GM12878 (cell line): ENCODE data around the gene MYOM3. TPM values are rescaled to one million over a fixed set of nuclear protein-coding genes. Genes with fewer than 3 reads are reported as not detected.

ENCODE experiments used
- ATAC-seq: fragments of 200-7000 bp; cut with Tn5 transposase; 3 replicates; pipeline ENCODE4 v1.9.1; 2020; ENCODE audit warnings: mild to moderate bottlenecking, moderate library complexity
- Bru-seq: library from RNA; stranded (reverse); fragments of 400-500 nt; gene quantifications from one replicate; lab custom pipeline; 2021; lab: Mats Ljungman, UMichigan
- BruChase-seq, 2 experiments: library from RNA; stranded (reverse); fragments of 400-500 nt; gene quantifications; one replicate each; lab custom pipeline; 2021; lab: Mats Ljungman, UMichigan
- BruUV-seq: library from RNA; stranded (reverse); fragments of 400-500 nt; replicated peaks from 2 replicates; lab custom pipeline; 2021; lab: Mats Ljungman, UMichigan
- CTCF ChIA-PET: fragments of 300-600 bp; sonication (Branson Sonifier 250); formaldehyde crosslinking; extraction: SDS; loops from one replicate; lab custom pipeline; 2021; ENCODE audit warnings: inconsistent platforms; lab: Yijun Ruan, JAX
- POLR2A ChIA-PET: fragments of 350-600 bp; formaldehyde crosslinking; extraction: SDS; loops from one replicate; lab custom pipeline; 2021; ENCODE audit warnings: inconsistent platforms; lab: Charles Lee
- RAD21 ChIA-PET: fragments of 300-600 bp; sonication (Branson Sonifier 250); formaldehyde crosslinking; loops from one replicate; lab custom pipeline; 2023; ENCODE audit warnings: antibody characterized with exemption; ENCODE audit not compliant: unreplicated experiment; lab: Charles Lee
- SMC1A ChIA-PET: fragments of 300-600 bp; sonication (Branson Sonifier 250); formaldehyde crosslinking; loops from one replicate; lab custom pipeline; 2023; ENCODE audit not compliant: unreplicated experiment, uncharacterized antibody; lab: Charles Lee
- DNase-seq: peaks from one replicate; pipeline ENCODE4 v3.0.0-alpha.2; 2011; ENCODE audit warnings: low read depth, low spot score
- FAIRE-seq: peaks from 3 replicates; lab custom pipeline; 2011; peaks lifted over from hg19 to GRCh38; lab: Jason Lieb, UNC
- H2AFZ ChIP-seq: 2 replicates; pipeline ENCODE4 v1.6.0; 2011; ENCODE audit warnings: low read depth, low read length, control low read depth; ENCODE audit not compliant: control insufficient read depth
- H3K27ac ChIP-seq: 2 replicates; pipeline ENCODE4 v1.5.1; 2011; ENCODE audit warnings: control low read depth; ENCODE audit not compliant: control insufficient read depth, insufficient read depth
- H3K27me3 ChIP-seq, 2 experiments: replicated peaks in 1 of 2; 2 replicates each; pipeline versions ENCODE4 v1.6.0 to v1.6.1; 2011; ENCODE audit warnings: low read length in 1 of 2; ENCODE audit not compliant: control insufficient read depth in 2 of 2, insufficient read depth in 2 of 2
- H3K36me3 ChIP-seq, 2 experiments: 2 replicates each; pipeline ENCODE4 v1.5.1; 2011; ENCODE audit warnings: low read length in 1 of 2; ENCODE audit not compliant: control insufficient read depth in 2 of 2, insufficient read depth in 2 of 2
- H3K4me1 ChIP-seq: 2 replicates; pipeline ENCODE4 v1.6.1; 2011; ENCODE audit warnings: mild to moderate bottlenecking, low read length, moderate library complexity, mixed read lengths; ENCODE audit not compliant: control insufficient read depth, insufficient read depth
- H3K4me2 ChIP-seq: 2 replicates; pipeline ENCODE4 v1.6.0; 2011; ENCODE audit warnings: control low read depth; ENCODE audit not compliant: control insufficient read depth, insufficient read depth
- H3K4me3 ChIP-seq: fragments of 200-600 bp; sonication (generic); 2 replicates; pipeline ENCODE4 v1.5.1; 2016
- H3K79me2 ChIP-seq: 2 replicates; pipeline ENCODE4 v1.6.0; 2011; ENCODE audit warnings: low read length; ENCODE audit not compliant: control insufficient read depth, insufficient read depth
- H3K9ac ChIP-seq: 2 replicates; pipeline ENCODE4 v1.8.0; 2011; ENCODE audit warnings: low read length, control low read depth, mixed read lengths; ENCODE audit not compliant: control insufficient read depth, insufficient read depth
- H3K9me3 ChIP-seq: replicated peaks from 3 replicates; pipeline ENCODE4 v1.5.1; 2011; ENCODE audit warnings: mild to moderate bottlenecking, low read length; ENCODE audit not compliant: control insufficient read depth, insufficient read depth
- H4K20me1 ChIP-seq: 2 replicates; pipeline ENCODE4 v1.6.0; 2011; ENCODE audit not compliant: control insufficient read depth, insufficient read depth
- ATF3 ChIP-seq: IDR thresholded peaks from 2 replicates; pipeline ENCODE4 v1.6.1; 2011; ENCODE audit warnings: low read depth, mild to moderate bottlenecking, low read length, moderate library complexity, borderline replicate concordance; ENCODE audit errors: extremely low read depth
- CBX5 ChIP-seq: sonication (generic); IDR thresholded peaks from 2 replicates; pipeline ENCODE4 v1.6.1; 2016; ENCODE audit warnings: low read depth, moderate library complexity, mild to moderate bottlenecking, inconsistent platforms
- DPF2 ChIP-seq: fragments of 450-650 bp; IDR thresholded peaks from 2 replicates; pipeline ENCODE4 v1.6.1; 2017; ENCODE audit warnings: mild to moderate bottlenecking
- EGR1 ChIP-seq, 2 experiments: IDR thresholded peaks; 1 replicate in 1 of 2; 2 replicates in 1 of 2; pipeline ENCODE4 v1.6.1; 2011 to 2012; ENCODE audit warnings: low read depth in 2 of 2, low read length in 2 of 2, borderline replicate concordance in 1 of 2, mild to moderate bottlenecking in 1 of 2, moderate library complexity in 1 of 2
- HCFC1 ChIP-seq: fragments of 150-350 bp; IDR thresholded peaks from 2 replicates; pipeline ENCODE4 v1.6.1; 2014; ENCODE audit warnings: low read length
- HDAC2 ChIP-seq: fragments of 200-600 bp; sonication (generic); IDR thresholded peaks from 2 replicates; pipeline ENCODE4 v1.6.1; 2017
- IRF5 ChIP-seq: fragments of 450-650 bp; IDR thresholded peaks from 2 replicates; pipeline ENCODE4 v1.6.1; 2017; ENCODE audit warnings: borderline replicate concordance
- JUNB ChIP-seq: IDR thresholded peaks from 2 replicates; pipeline ENCODE4 v1.6.1; 2016; ENCODE audit warnings: antibody characterized with exemption, mild to moderate bottlenecking
- NR2F1 ChIP-seq: fragments of 450-650 bp; conservative IDR thresholded peaks from 2 replicates; pipeline ENCODE4 v1.6.1; 2017; ENCODE audit warnings: mild to moderate bottlenecking
- POLR2A ChIP-seq: IDR thresholded peaks from 2 replicates; pipeline ENCODE4 v1.6.1; 2011; ENCODE audit warnings: low read depth, mild to moderate bottlenecking, low read length
- RAD21 ChIP-seq: IDR thresholded peaks from 2 replicates; pipeline ENCODE4 v1.6.1; 2011; ENCODE audit warnings: mild to moderate bottlenecking, low read depth, low read length, moderate library complexity; ENCODE audit not compliant: insufficient read depth
- RBBP5 ChIP-seq: fragments of 200-600 bp; sonication (generic); conservative IDR thresholded peaks from 2 replicates; pipeline ENCODE4 v1.6.1; 2016
- RFX5 ChIP-seq: IDR thresholded peaks from 2 replicates; pipeline ENCODE4 v1.6.1; 2011; ENCODE audit warnings: low read depth, low read length, improper control_type of control experiment
- RUNX3 ChIP-seq: IDR thresholded peaks from 2 replicates; pipeline ENCODE4 v1.6.1; 2012; ENCODE audit warnings: low read length, inconsistent platforms
- SMC3 ChIP-seq: IDR thresholded peaks from 2 replicates; pipeline ENCODE4 v1.6.1; 2011; ENCODE audit warnings: low read length, improper control_type of control experiment, borderline replicate concordance
- SREBF1 ChIP-seq: IDR thresholded peaks from 2 replicates; pipeline ENCODE4 v1.6.1; 2012; ENCODE audit warnings: mild to moderate bottlenecking, low read length
- SRF ChIP-seq, 2 experiments: IDR thresholded peaks; 2 replicates each; pipeline ENCODE4 v1.6.1; 2011; ENCODE audit warnings: low read depth in 2 of 2, low read length in 2 of 2, mild to moderate bottlenecking in 1 of 2, moderate library complexity in 1 of 2
- USF2 ChIP-seq: IDR thresholded peaks from 2 replicates; pipeline ENCODE4 v1.6.1; 2011; ENCODE audit warnings: low read depth, low read length, improper control_type of control experiment, borderline replicate concordance
- ZNF622 ChIP-seq: fragments of 450-650 bp; IDR thresholded peaks from 2 replicates; pipeline ENCODE4 v1.6.1; 2017; ENCODE audit warnings: mild to moderate bottlenecking, inconsistent platforms
- WGBS: methylation state at CpG from one replicate; pipeline ENCODE4 v1.1.6; 2016; ENCODE audit warnings: low lambda C conversion rate; ENCODE audit not compliant: insufficient replicate concordance, insufficient coverage; ENCODE audit errors: missing lambda C conversion rate; 5-methylcytosine and 5-hydroxymethylcytosine counted together
- in situ Hi-C: fragments of 300-500 bp; cut with MboI; formaldehyde crosslinking; loops from 9 replicates; pipeline ENCODE4 v1.14.3; 2018; ENCODE audit warnings: mixed read lengths
- intact Hi-C: fragments of 100-400 bp; cut with micrococcal nuclease; formaldehyde crosslinking; loops from one replicate; pipeline ENCODE4 v1.14.2; 2022; ENCODE audit not compliant: unreplicated experiment
- long read RNA-seq, 2 experiments: library from polyadenylated mRNA; unstranded; transcript quantifications; one replicate each; pipeline ENCODE4 v2.0.0, GENCODE V29; 2019 to 2020
- polyA minus RNA-seq, 3 experiments: library from RNA; depleted of rRNA, polyadenylated mRNA; stranded (reverse); fragments of >200 nt; gene quantifications; 2 replicates each; pipeline ENCODE4 v1.2.3, GENCODE V29; 2011
- polyA plus RNA-seq, 11 experiments: library from polyadenylated mRNA; depleted of rRNA in 4 of 11; unstranded in 6 of 11; stranded (reverse) in 5 of 11; fragments of >200 nt; fragmentation: Nextera tagmentation in 4 of 11; fragmentation: Illumina TruSeq in 1 of 11; extraction: Ambion mirVana in 4 of 11; extraction: Trizol in 1 of 11; gene quantifications; 1 replicate in 1 of 11; 2 replicates in 10 of 11; pipeline versions ENCODE4 v1.2.1 to v1.2.3, GENCODE V29; 2011 to 2016; ENCODE audit warnings: inconsistent platforms in 2 of 11, missing spikeins in 2 of 11, low read depth in 1 of 11
- total RNA-seq, 4 experiments: library from RNA; depleted of rRNA in 3 of 4; stranded (reverse); fragments of >200 nt in 3 of 4; fragmentation: Illumina TruSeq in 1 of 4; extraction: Trizol in 1 of 4; gene quantifications; 2 replicates each; pipeline versions ENCODE4 v1.2.1 to v1.2.3, GENCODE V29; 2013 to 2021

MYOM3 gene
- total RNA-seq (2013; cell fraction: nucleolus; rRNA removed) = not detected in 2 replicates
- total RNA-seq (2014; rRNA removed) (not detected in 2 replicates), total RNA-seq (2014; rRNA removed; fragmentation: Illumina TruSeq; extraction: Trizol) (not detected in 2 replicates), total RNA-seq (2021) (not detected in 2 replicates), polyA plus RNA-seq (2011; rRNA removed) (not detected in 2 replicates), polyA plus RNA-seq (2014; fragmentation: Illumina TruSeq; extraction: Trizol) (not detected in 2 replicates), polyA plus RNA-seq (2014; fragmentation: Nextera tagmentation; extraction: Ambion mirVana) (not detected), polyA plus RNA-seq (2014; rRNA removed) (0.06 TPM in 1 of 2 replicates, not detected in the other), polyA plus RNA-seq (2016; fragmentation: Nextera tagmentation; extraction: Ambion mirVana) (not detected), polyA minus RNA-seq (2011; rRNA and poly(A)+ RNA removed) (not detected in 2 replicates), Bru-seq, nascent RNA (percentile 2 among the genes with signal in this experiment), BruChase-seq, experiment 1, labeled RNA remaining after a 6-hour chase (percentile 2 among the genes with signal in this experiment), BruChase-seq, experiment 2, labeled RNA remaining after a 2-hour chase (not detected)
- polyA plus RNA-seq (2011; ENCODE audit: low read depth) = not detected
- polyA plus RNA-seq (2011; cell fraction: cytosol; rRNA removed) = not detected in 2 replicates
- not detected in 2 replicates for polyA plus RNA-seq (2011; cell fraction: nucleus; rRNA removed)
- polyA plus RNA-seq (2012) = not detected in 2 replicates
- not detected in 2 replicates for polyA minus RNA-seq (2011; cell fraction: cytosol; rRNA and poly(A)+ RNA removed)
- polyA minus RNA-seq (2011; cell fraction: nucleus; rRNA and poly(A)+ RNA removed) = not detected in 2 replicates
- long read RNA-seq, experiment 1 = 0 reads
- long read RNA-seq, experiment 2 = 0 reads

- no peak for DNase-seq
- WGBS = 47% methylated on average over 27 of the region's 27 CpGs
- in situ Hi-C loops = no loop called here
- SMC1A ChIA-PET = interaction anchor here (1.4 kb wide), 1 partner anchor 86 kb away, joined by 3 read pairs; no protein-coding TSS in a partner anchor
- Histone ChIP-seq H3K36me3 (no peaks in the 10 kb centered on the region), H3K9ac (no peak within 1 kb of the TSS), H2AFZ (no peak within 1 kb of the TSS), H4K20me1 (no peaks in the 10 kb centered on the region), H3K9me3 (no peaks in the 10 kb centered on the region), H3K4me3 (no peak within 1 kb of the TSS), H3K79me2 (no peaks in the 10 kb centered on the region), H3K4me2 (peak within 1 kb of the TSS; percentile 30; the same call in 1 of the 2 replicates), H3K27me3 (no peaks in the 10 kb centered on the region; a peak in 3 of 4 replicates), H3K27ac (no peak within 1 kb of the TSS), H3K4me1 (no peaks in the 10 kb centered on the region)
- RAD21 ChIA-PET = interaction anchor here (1.0 kb wide), 1 partner anchor 340 kb away, joined by 3 read pairs; no protein-coding TSS in a partner anchor
- no peak for FAIRE-seq
- peak; percentile 96 for ATAC-seq
- POLR2A ChIA-PET = no interaction called here
- CTCF ChIA-PET = interaction anchor here (1.0 to 1.4 kb wide), 3 partner anchors 41 to 162 kb away, joined by 3 to 5 read pairs (median 3); no protein-coding TSS in a partner anchor
- intact Hi-C loops = no loop called here
- no TSS peak for BruUV-seq
- TF ChIP-seq HDAC2 (no peak), CBX5 (no peak), RUNX3 (peak; percentile 94), USF2 (no peak), ZNF622 (no peak), JUNB (no peak), NR2F1 (no peak), IRF5 (no peak), EGR1 (IDR thresholded peaks at IDR 0.05; ENCODE audit: borderline replicate concordance in 1 of 2, low read depth in 2 of 2, low read length in 2 of 2) (0 out of 3 replicates have a peak, but pooled peaks of 1 of the 2 experiments have one; percentile 47), SMC3 (peak; percentile 43; the same call in 1 of the 2 replicates), RAD21 (peak; percentile 79), POLR2A (no peak), RBBP5 (no peak), HCFC1 (no peak), DPF2 (no peak), ATF3 (no peak), RFX5 (no peak), SREBF1 (no peak), SRF (IDR thresholded peaks at IDR 0.05; ENCODE audit: low read depth in 2 of 2, low read length in 2 of 2) (no peak)
Measured at GRCh38 chr1:24111996-24112779, at the start of gene MYOM3. Gene MYOM3 (minus strand): TSS chr1:24112135. CDS start chr1:24108636, 3,499 bp downstream.
